ENCODE data around the gene RAD18. TPM values are rescaled to one million over a fixed set of nuclear protein-coding genes. Genes with fewer than 3 reads are reported as not detected.

The RAD18 gene
- total RNA-seq, 1 experiment from 2014 or later, result 42.5 TPM

- no TSS peak for BruUV-seq (replicated peaks)
- no peak overlapping the region for H3K4me3 ChIP-seq (ENCODE audit: low read depth, low read length, poor library complexity, severe bottlenecking)
- ChIA-PET CTCF (no interaction called here), POLR2A (ENCODE audit: low non-redundant PET) (no interaction called here)
- no peaks in the 10 kb centered on the region for H3K9me3 ChIP-seq (ENCODE audit: low read depth, low read length, poor library complexity, severe bottlenecking)
- intact Hi-C loops (cut with micrococcal nuclease; ENCODE audit: unreplicated experiment), result no loop called here
- H3K27ac ChIP-seq (ENCODE audit: low read depth, low read length, poor library complexity, severe bottlenecking), result no peak overlapping the region
- TF ChIP-seq CTCF (conservative IDR thresholded peaks at IDR 0.05; ENCODE audit: low read depth, low read length), result no peak
- no peak for TF ChIP-seq EZH2 (IDR thresholded peaks at IDR 0.05; ENCODE audit: borderline replicate concordance, low read depth, low read length, poor library complexity, severe bottlenecking)
- no peak for DNase-seq (ENCODE audit: low spot score)
- peaks cover 47% of the 10 kb centered on the region for H3K27me3 ChIP-seq (replicated peaks; ENCODE audit: insufficient read depth, low read depth, low read length, poor library complexity)
- no peaks in the 10 kb centered on the region for H3K36me3 ChIP-seq (ENCODE audit: insufficient read depth, low read length, poor library complexity, severe bottlenecking)
- H3K4me1 ChIP-seq (ENCODE audit: insufficient read depth, low read length, poor library complexity, severe bottlenecking), result no peaks in the 10 kb centered on the region
These were observed 18.4 kb upstream of the RAD18 start for GRCh38 chr3:8981700-8982099.

DNA sequence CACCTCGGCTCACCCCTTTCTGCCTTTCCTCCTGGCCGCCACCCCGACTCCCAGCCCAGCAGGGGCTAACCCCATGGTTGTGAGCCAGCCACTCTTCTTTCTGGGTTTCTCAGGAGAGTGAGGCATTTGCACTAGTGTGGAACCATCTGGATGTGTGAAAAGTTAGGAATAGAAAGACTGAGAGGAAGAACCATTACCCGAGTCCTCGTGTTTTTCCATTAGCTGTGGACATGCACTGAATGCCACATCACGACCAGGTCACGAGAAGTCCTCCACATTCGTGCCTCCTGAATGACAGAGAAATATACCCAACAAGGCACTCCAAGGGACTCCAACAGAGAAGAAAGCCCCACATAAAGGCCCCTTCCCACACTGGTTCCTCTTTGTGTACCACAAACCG is 18.0 kb upstream of the RAD18 start:
- Histone ChIP-seq H3K9me3 (ENCODE audit: low read depth, low read length, poor library complexity, severe bottlenecking) (no peaks in the 10 kb centered on the region), H3K27ac (ENCODE audit: low read depth, low read length, poor library complexity, severe bottlenecking) (no peak overlapping the region), H3K4me1 (ENCODE audit: insufficient read depth, low read length, poor library complexity, severe bottlenecking) (no peaks in the 10 kb centered on the region), H3K36me3 (ENCODE audit: insufficient read depth, low read length, poor library complexity, severe bottlenecking) (no peaks in the 10 kb centered on the region), H3K27me3 (replicated peaks; ENCODE audit: insufficient read depth, low read depth, low read length, poor library complexity) (peaks cover 47% of the 10 kb centered on the region), H3K4me3 (ENCODE audit: low read depth, low read length, poor library complexity, severe bottlenecking) (no peak overlapping the region)
- no peak for TF ChIP-seq CTCF (conservative IDR thresholded peaks at IDR 0.05; ENCODE audit: low read depth, low read length)
- no peak for TF ChIP-seq EZH2 (IDR thresholded peaks at IDR 0.05; ENCODE audit: borderline replicate concordance, low read depth, low read length, poor library complexity, severe bottlenecking)
- intact Hi-C loops (cut with micrococcal nuclease; ENCODE audit: unreplicated experiment), result no loop called here
- no peak for DNase-seq (ENCODE audit: low spot score)
- BruUV-seq (replicated peaks), result no TSS peak
- CTCF ChIA-PET, result no interaction called here
- POLR2A ChIA-PET (ENCODE audit: low non-redundant PET), result no interaction called here

- Histone ChIP-seq H3K4me3 (ENCODE audit: low read depth, low read length, poor library complexity, severe bottlenecking) (no peak overlapping the region), H3K27ac (ENCODE audit: low read depth, low read length, poor library complexity, severe bottlenecking) (no peak overlapping the region), H3K4me1 (ENCODE audit: insufficient read depth, low read length, poor library complexity, severe bottlenecking) (no peaks in the 10 kb centered on the region), H3K9me3 (ENCODE audit: low read depth, low read length, poor library complexity, severe bottlenecking) (no peaks in the 10 kb centered on the region), H3K27me3 (replicated peaks; ENCODE audit: insufficient read depth, low read depth, low read length, poor library complexity) (peaks cover 47% of the 10 kb centered on the region), H3K36me3 (ENCODE audit: insufficient read depth, low read length, poor library complexity, severe bottlenecking) (no peaks in the 10 kb centered on the region)
- CTCF ChIA-PET, result no interaction called here
- intact Hi-C loops (cut with micrococcal nuclease; ENCODE audit: unreplicated experiment), result no loop called here
- TF ChIP-seq EZH2 (IDR thresholded peaks at IDR 0.05; ENCODE audit: borderline replicate concordance, low read depth, low read length, poor library complexity, severe bottlenecking) (no peak), CTCF (conservative IDR thresholded peaks at IDR 0.05; ENCODE audit: low read depth, low read length) (no peak)
- no peak for DNase-seq (ENCODE audit: low spot score)
- POLR2A ChIA-PET (ENCODE audit: low non-redundant PET), result no interaction called here
- BruUV-seq (replicated peaks), result no TSS peak
These were observed 17.5 kb upstream of the RAD18 start for GRCh38 chr3:8980756-8981257.
